GM19395 (cell line): ENCODE results near the gene OPHN1.
"Not testable (repeated sequence)": the region's sequence is repeated elsewhere in the genome, so short reads cannot be mapped to it uniquely, and the experiment has no call there.

Experiments
- ATAC-seq: cut with Tn5 transposase; IDR thresholded peaks from one replicate; pipeline ENCODE4 v1.9.1; 2021; ENCODE audit warnings: mild to moderate bottlenecking, moderate library complexity; ENCODE audit not compliant: unreplicated experiment

The OPHN1 gene

DNA sequence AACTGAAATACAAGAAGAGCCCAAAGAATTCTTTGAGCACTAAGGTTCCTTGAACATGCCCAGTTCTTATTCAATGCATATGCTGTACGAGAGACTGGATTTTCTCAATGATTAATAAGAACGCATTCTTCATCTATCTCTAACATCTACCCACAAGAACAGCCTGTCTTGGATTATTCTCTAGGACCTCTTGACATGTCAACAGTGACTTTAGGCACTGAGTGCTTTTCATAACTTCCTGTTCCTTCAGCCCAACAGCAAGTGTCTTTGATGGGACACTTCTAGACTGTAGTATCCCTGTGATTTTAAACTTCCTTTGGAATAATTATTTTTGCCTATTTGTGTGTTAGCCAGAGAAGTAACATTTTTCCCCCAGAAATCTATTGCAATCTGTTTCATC lies 69.3 kb downstream of the OPHN1 start:
- ATAC-seq: no peak

DNA sequence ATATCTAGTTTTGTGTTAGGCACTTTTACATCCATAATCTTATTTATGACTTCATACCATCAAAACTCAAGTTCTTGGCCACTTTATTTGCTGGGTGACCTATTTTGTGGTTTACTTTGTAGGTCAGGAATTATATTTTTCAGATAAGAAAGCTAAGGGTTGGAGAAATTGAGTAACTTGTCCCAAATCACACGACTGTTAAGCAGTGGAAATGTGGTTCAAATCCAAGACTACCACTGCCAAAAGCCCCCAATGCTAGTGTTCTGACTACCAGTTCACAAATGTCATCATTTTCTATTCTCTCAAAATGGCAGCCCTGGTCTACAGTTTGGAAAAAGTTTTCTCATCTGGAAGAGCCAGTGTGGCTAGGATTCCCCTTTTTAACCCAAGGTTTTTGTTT lies 74.6 kb downstream of the OPHN1 start:
- ATAC-seq: no peak

- ATAC-seq: no peak
Measured at GRCh38 chrX:68355629-68355920, 77.7 kb downstream of the OPHN1 start.

DNA sequence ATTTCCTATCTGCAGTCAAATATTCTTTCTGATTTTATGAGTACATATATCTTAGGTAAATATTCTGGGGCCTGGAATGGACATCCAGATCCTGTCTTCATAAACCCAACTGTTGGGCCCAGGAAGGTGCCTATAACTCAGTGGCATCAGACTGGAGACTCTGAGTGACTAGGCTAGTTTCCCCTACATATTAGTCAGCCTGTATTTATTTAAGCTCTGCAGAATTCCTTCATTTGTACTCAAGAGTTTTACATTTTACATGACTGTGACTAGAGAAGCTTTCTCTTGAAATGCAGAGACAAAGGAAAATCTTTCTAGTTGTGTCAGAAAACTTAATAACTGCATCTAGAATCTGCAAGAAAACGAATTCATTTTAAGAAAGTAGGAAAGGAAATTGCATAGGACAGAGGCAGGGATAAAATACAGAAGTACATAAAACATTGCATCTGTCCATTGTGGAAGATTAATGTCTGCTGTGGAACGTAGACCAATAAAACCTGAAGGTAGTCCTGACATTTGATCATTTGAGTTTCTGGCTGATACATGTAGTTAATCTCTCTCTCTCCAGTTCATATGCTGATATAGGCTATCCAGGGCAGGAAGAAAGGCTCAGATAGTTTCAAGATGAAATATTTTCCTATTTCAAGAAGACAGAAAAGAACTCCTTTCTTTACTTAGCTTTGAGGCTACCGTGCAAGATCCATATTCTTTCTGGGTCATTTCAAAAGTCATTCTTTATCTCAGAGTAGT lies 78.2 kb downstream of the OPHN1 start:
- no peak for ATAC-seq

DNA sequence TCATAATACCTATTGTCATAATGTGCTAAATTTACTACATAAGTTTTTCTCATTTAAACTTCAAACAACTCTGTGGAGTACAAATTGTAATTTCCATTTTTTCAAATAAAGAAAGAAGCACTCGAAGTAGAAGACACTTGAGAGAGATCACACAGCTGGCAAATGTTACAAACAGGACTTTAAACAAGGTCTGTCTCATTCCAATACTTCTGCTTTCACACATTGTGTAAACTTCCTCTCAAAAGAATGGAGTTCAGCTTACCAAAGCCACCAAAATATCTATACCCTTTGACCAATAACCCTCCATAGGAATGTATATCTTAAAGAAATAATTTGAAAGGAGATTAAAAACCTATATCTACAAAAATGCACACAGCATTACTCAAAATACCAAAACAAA lies 88.3 kb downstream of the OPHN1 start:
- no peak for ATAC-seq

GRCh38 chrX:68343551-68343950 lies 89.7 kb downstream of the OPHN1 start:
- no peak for ATAC-seq

DNA sequence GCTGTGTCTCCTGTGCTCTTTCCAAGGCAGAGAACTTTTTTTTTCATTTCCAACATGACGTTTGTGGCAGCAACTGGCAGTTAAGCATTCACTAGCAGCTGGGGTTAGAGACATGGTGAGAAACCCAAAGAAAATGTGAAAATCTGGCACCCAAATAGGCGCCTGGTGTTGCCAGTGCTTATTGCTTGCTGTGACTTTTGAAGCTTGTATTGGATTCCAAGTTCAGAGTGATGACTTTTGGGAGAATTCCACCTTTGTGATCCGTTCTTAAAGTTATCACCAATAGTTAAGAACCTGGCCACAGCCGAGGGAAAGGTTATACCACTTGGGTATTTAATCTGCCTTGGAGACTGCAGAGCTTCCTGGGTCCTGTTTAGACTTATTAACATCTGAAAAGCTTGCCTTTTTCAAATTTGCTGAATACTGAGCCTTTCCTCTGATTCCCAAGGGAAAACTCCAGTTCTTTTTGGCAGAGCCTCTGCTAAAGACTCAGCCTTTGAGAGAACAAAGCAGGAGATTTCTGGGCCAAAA lies 101.0 kb downstream of the OPHN1 start:
- ATAC-seq: no peak

- ATAC-seq: not testable (repeated sequence)
Measured at GRCh38 chrX:68326841-68327240, 106.5 kb downstream of the OPHN1 start.

- no peak for ATAC-seq
Measured at GRCh38 chrX:68307769-68308168, 125.5 kb downstream of the OPHN1 start.

GRCh38 chrX:68304602-68305001 lies 128.7 kb downstream of the OPHN1 start:
- no peak for ATAC-seq

DNA sequence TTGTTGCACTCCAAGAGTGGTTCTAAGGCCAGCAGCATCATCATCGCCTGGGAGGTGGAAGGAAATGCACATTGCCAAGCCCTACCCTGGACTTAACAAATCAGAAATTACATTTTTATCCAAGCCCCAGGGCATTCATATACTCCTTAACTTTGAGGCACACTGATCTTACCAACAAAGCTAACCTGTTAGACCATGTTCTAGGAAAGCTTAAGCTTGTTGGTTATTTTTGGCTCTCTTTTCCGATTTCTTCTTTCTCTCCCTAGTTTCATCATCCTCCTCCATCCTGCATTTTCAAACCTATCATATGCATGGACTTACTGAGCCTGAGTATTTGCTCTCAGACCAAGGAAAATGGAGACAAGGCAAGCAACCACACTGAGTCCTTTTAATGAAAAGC lies 133.4 kb downstream of the OPHN1 start:
- ATAC-seq: no peak

- no peak for ATAC-seq
Measured at GRCh38 chrX:68292471-68292870, 140.8 kb downstream of the OPHN1 start.

GRCh38 chrX:68288127-68288526 lies 145.2 kb downstream of the OPHN1 start:
- no peak for ATAC-seq

- no peak for ATAC-seq
Measured at GRCh38 chrX:68287419-68287818, 145.9 kb downstream of the OPHN1 start.

DNA sequence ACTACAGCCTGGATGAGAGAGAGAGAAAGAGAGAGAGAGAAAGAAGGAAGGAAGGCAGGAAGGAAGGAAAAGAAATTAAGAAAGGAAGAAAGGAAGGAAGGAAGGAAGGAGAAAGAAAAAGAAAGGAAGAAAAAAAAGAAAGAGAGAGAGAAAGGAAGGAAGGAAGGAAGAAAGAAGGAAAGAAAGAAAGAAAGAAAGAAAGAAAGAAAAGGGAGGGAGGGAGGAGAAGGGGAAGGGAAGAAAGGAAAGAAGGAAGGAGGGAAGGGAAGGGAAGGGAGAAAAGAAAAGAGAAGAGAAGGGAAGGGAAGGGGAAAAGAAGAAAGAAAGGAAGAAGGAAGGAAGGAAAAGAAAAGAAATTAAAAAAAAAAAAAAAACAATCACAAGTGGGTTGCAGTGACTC lies 146.3 kb downstream of the OPHN1 start:
- no peak for ATAC-seq

DNA sequence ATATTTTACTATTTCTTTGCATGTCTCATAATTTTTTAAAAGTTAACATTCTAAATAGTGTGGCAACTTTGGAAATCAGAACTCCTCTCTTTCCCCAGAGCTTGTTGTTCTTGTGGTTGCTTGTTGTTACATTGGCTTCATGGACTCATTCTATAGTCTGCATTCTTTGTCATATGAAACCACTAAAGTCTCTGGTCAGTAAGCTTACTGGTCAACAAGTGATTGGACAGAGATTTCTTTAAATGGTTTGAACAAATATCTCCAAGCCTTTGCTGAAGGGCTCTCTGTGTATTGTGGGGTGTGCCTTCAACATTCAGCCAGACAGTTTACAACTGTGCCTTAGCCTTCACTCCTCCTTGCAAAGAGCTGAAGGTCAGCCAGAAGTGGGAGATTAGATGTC lies 147.2 kb downstream of the OPHN1 start:
- no peak for ATAC-seq

DNA sequence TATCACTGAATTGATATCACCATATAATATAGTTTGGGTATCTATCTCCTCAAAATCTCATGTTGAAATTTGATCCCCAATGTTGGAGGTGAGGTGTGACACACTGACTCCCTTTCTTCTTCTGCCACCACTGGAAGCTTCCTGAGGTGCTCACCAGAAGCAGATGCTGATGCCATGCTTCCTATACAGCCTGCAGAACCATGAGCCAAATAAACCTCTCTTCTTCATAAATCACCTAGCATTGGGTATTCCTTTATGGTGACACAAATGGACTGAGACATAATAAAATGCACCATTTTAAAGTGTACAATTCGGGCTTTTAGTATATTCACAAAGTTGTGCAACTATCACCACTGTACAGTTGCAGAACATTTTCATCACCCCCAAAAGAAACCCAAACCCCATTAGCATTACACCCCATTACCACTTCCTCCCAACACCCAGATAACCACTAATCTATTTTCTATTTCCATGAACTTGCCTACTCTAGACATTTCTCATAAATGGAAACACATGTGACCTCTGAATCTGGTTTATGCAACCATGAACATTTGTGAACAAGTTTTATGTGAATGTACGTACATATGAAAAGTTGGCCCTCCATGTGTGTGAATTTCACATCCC lies 148.9 kb downstream of the OPHN1 start:
- ATAC-seq: no peak

GRCh38 chrX:68273887-68274286 lies 159.4 kb downstream of the OPHN1 start:
- ATAC-seq: no peak

DNA sequence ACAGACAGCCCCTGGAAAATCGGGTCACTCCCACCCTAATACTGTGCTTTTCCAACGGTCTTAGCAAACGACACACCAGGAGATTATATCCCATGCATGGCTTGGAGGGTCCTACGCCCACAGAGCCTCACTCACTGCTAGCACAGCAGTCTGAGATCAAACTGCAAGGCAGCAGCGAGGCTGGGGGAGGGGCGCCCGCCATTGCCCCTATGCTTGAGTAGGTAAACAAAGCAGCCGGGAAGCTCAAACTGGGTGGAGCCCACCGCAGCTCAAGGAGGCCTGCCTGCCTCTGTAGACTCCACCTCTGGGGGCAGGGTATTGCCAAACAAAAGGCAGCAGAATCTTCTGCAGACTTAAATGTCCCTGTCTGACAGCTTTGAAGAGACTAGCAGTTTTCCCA lies 168.5 kb downstream of the OPHN1 start:
- not testable (repeated sequence) for ATAC-seq

- ATAC-seq: no peak
Measured at GRCh38 chrX:68261060-68261672, 172.1 kb downstream of the OPHN1 start.

GRCh38 chrX:68256990-68257389 lies 176.3 kb downstream of the OPHN1 start:
- no peak for ATAC-seq
